Sigmoid colon (tissue), 7 donors: ENCODE data around the gene HMCN1. TPM values are rescaled to one million over a fixed set of nuclear protein-coding genes. Genes with fewer than 3 reads are reported as not detected.

Experiments
- DNase-seq: peaks from one replicate; pipeline ENCODE4 v3.0.0-alpha.2; 2019
- H3K27ac ChIP-seq, 4 donors: fragments of 200-600 bp; sonication (generic); one replicate each; pipeline ENCODE4 v1.5.1; 2016 to 2019; ENCODE audit warnings: mild to moderate bottlenecking in 1 of 4
- H3K27me3 ChIP-seq, 3 donors: fragments of 200-600 bp; sonication (generic); one replicate each; pipeline ENCODE4 v1.5.1; 2019; ENCODE audit warnings: mild to moderate bottlenecking in 1 of 3
- H3K36me3 ChIP-seq, 4 donors: fragments of 200-600 bp; sonication (generic); one replicate each; pipeline ENCODE4 v1.5.1; 2016 to 2019
- H3K4me1 ChIP-seq, 4 donors: fragments of 200-600 bp; sonication (generic); one replicate each; pipeline ENCODE4 v1.5.1; 2017 to 2019
- H3K4me3 ChIP-seq, 4 donors: fragments of 200-600 bp; sonication (generic); one replicate each; pipeline ENCODE4 v1.5.1; 2017 to 2019; ENCODE audit warnings: mild to moderate bottlenecking in 2 of 4, moderate library complexity in 1 of 4
- H3K9me3 ChIP-seq, 4 donors: fragments of 200-600 bp in 3 of 4; sonication (generic) in 3 of 4; one replicate each; pipeline versions ENCODE4 v1.5.1 to v1.6.1; 2013 to 2019
- CTCF ChIP-seq, 4 experiments: fragments of 450-650 bp in 3 of 4; fragments of 200-600 bp in 1 of 4; IDR thresholded peaks; one replicate each; pipeline ENCODE4 v1.5.1; 2016 to 2019; ENCODE audit warnings: antibody characterized with exemption in 4 of 4, mild to moderate bottlenecking in 3 of 4, moderate library complexity in 2 of 4
- EP300 ChIP-seq, 4 donors: sonication (generic); formaldehyde crosslinking; IDR thresholded peaks; one replicate each; pipeline ENCODE4 v1.6.1; 2017; ENCODE audit warnings: antibody characterized with exemption in 4 of 4
- POLR2A ChIP-seq, 2 donors: fragments of 450-650 bp; IDR thresholded peaks; one replicate each; pipeline ENCODE4 v1.6.1; 2016; ENCODE audit warnings: antibody characterized with exemption in 2 of 2, mild to moderate bottlenecking in 2 of 2, moderate library complexity in 2 of 2
- POLR2AphosphoS5 ChIP-seq, 4 donors: sonication (generic); formaldehyde crosslinking; IDR thresholded peaks; one replicate each; pipeline ENCODE4 v1.6.1; 2017; ENCODE audit warnings: antibody characterized with exemption in 4 of 4
- WGBS, 2 donors: extraction: QIAGEN DNeasy Blood & Tissue Kit; methylation state at CpG; one replicate each; pipeline ENCODE4 v1.1.7; 2013; 5-methylcytosine and 5-hydroxymethylcytosine counted together
- intact Hi-C: fragments of 100-400 bp; cut with DNase I; formaldehyde crosslinking; loops from one replicate; pipeline ENCODE4 v1.15.1; 2023
- polyA plus RNA-seq, 3 donors: library from polyadenylated mRNA; stranded (reverse); fragments of 200-250 nt; gene quantifications; one replicate each; pipeline ENCODE4 v1.2.3, GENCODE V29; 2013
- total RNA-seq, 4 donors: library from RNA; depleted of rRNA; stranded (reverse); fragments of >200 nt; gene quantifications; one replicate each; pipeline ENCODE4 v1.1.0, GENCODE V29; 2016
- donor health status: healthy with polysubstance abuse.
- donor health status: Bipolar disorder and iron deficiency.
- donor health status: healthy.

HMCN1 gene
- total and polyA plus RNA-seq, 7 donors = under 0.01 to 22.7 (median 6.7) TPM

DNA sequence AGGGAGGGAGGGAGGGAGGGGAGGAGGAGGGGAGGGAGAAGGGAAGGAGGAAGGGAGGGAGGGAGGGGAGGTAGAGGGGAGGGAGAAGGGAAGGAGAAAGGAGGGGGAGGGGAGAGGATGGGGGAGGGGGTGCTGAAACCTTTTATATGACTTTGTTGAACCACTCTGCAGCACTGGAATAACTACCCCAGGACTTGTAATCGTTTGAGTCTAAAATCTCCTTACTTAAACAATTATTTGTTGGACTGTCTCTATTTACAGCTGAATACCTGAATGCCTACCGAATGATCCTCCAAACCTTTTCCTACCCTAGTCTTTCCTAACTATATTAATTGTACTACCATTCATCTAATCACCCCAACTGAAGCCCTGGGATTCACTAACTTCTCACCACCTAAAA lies 459.0 kb downstream of the HMCN1 start:
- no peak for DNase-seq
- Histone ChIP-seq H3K27ac (no peak overlapping the region), H3K36me3 (no peaks in the 10 kb centered on the region), H3K27me3 (no peaks in the 10 kb centered on the region), H3K9me3 (no peaks in the 10 kb centered on the region), H3K4me3 (no peak overlapping the region), H3K4me1 (no peaks in the 10 kb centered on the region)
- intact Hi-C loops = no loop called here
- TF ChIP-seq POLR2AphosphoS5 (IDR thresholded peaks at IDR 0.05) (no peak), EP300 (IDR thresholded peaks at IDR 0.05) (no peak), CTCF (IDR thresholded peaks at IDR 0.05) (no peak), POLR2A (IDR thresholded peaks at IDR 0.05) (no peak)
- 85% methylated on average over 2 of the region's 2 CpGs for WGBS, 2 donors

- Histone ChIP-seq H3K27me3 (no peaks in the 10 kb centered on the region), H3K4me1 (no peaks in the 10 kb centered on the region), H3K4me3 (no peak overlapping the region), H3K27ac (no peak overlapping the region), H3K36me3 (no peaks in the 10 kb centered on the region), H3K9me3 (no peaks in the 10 kb centered on the region)
- DNase-seq = no peak
- 90 to 91% methylated on average over 2 of the region's 2 CpGs for WGBS, 2 donors
- TF ChIP-seq POLR2AphosphoS5 (IDR thresholded peaks at IDR 0.05) (no peak), EP300 (IDR thresholded peaks at IDR 0.05) (no peak), POLR2A (IDR thresholded peaks at IDR 0.05) (no peak), CTCF (IDR thresholded peaks at IDR 0.05) (no peak)
- intact Hi-C loops = no loop called here
These were observed 460.0 kb downstream of the HMCN1 start for GRCh38 chr1:186194107-186194756.

DNA sequence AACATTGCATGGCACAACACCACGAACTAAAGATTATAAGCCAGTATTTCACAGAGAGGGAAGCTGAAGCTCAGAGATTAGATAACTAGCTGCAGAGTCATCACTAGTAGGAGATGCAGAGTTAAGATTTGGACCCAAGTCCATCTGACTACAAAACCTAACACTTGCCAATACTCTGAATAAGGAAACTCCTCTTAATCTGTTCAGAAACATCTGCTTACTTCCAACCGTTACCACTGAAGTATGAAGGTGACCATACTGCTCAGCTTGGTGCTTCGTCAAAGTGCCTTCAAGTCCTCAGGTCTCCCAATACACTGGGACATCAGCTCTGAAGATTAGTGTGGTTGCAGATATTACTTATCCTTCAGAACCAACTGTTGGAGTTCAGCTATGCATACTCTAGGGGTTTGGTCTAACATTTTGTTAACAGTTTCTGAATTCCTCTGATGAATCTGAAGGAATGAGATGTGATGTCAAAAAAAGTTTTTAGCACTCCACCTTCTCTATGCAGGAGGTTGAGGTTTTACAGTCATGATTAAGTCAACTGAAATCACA lies 461.3 kb downstream of the HMCN1 start:
- Histone ChIP-seq H3K4me3 (no peak overlapping the region), H3K36me3 (no peaks in the 10 kb centered on the region), H3K27ac (no peak overlapping the region), H3K4me1 (no peaks in the 10 kb centered on the region), H3K9me3 (no peaks in the 10 kb centered on the region), H3K27me3 (no peaks in the 10 kb centered on the region)
- TF ChIP-seq EP300 (IDR thresholded peaks at IDR 0.05) (no peak), CTCF (IDR thresholded peaks at IDR 0.05) (no peak), POLR2A (IDR thresholded peaks at IDR 0.05) (no peak), POLR2AphosphoS5 (IDR thresholded peaks at IDR 0.05) (no peak)
- no peak for DNase-seq
- 70 to 82% methylated on average over 3 of the region's 3 CpGs for WGBS, 2 donors
- intact Hi-C loops = no loop called here

DNA sequence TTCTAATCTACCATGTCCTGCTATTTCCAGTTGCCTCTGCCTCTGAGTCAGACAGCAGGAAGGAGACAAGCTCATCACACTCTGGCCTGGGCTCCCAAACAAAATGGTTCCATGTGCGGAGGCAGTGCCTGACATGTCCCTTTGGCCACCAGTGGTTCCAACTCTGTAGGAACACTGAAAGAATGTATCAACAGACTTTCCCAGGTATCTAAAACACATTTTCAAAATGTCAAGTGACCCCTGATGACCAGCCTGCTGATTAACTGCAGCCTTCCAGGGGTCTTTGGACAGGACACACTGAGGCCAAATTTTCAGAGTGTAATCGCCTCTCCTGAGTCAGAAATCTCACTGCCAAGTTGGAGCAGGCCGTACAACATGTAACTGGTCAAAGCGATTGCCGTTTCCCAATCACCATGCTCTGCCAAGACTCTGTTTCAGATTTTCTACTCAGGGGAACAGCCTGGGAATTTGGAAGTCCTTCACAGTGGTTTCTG lies 468.1 kb downstream of the HMCN1 start:
- intact Hi-C loops = no loop called here
- WGBS, 2 donors = 92 to 93% methylated on average over 5 of the region's 5 CpGs
- H3K9me3 ChIP-seq = no peaks in the 10 kb centered on the region
- peaks cover 0 to 11% (median 5%) of the 10 kb centered on the region in 4 donors for H3K4me1 ChIP-seq
- no peaks in the 10 kb centered on the region for H3K27me3 ChIP-seq
- H3K4me3 ChIP-seq = no peak overlapping the region
- peak overlapping the region in 1 of 4 donors; percentile 51 for H3K27ac ChIP-seq
- no peaks in the 10 kb centered on the region for H3K36me3 ChIP-seq
- TF ChIP-seq CTCF (IDR thresholded peaks at IDR 0.05) (no peak), POLR2A (IDR thresholded peaks at IDR 0.05) (no peak), EP300 (IDR thresholded peaks at IDR 0.05) (no peak), POLR2AphosphoS5 (IDR thresholded peaks at IDR 0.05) (no peak)
- DNase-seq = peak; percentile 82
